Natural killer cell (primary cell): ENCODE measurements around the gene NEDD4. TPM values are rescaled to one million over a fixed set of nuclear protein-coding genes. Genes with fewer than 3 reads are reported as not detected.

Experiments
- ATAC-seq, 3 donors: fragments of 150-1000 bp in 2 of 3; fragments of 200-7000 bp in 1 of 3; cut with Tn5 transposase; 1 replicate in 1 of 3; 2 replicates in 2 of 3; pipeline ENCODE4 v1.10.0; 2021; ENCODE audit warnings: mild to moderate bottlenecking in 2 of 3, moderate library complexity in 2 of 3
- DNase-seq, 2 donors: peaks; one replicate each; pipeline versions ENCODE4 v3.0.0 to v3.0.0-alpha.2; 2013 to 2021; ENCODE audit warnings: mixed read lengths in 1 of 2
- H3K27ac ChIP-seq: one replicate; pipeline ENCODE4 v1.5.1; 2013; ENCODE audit warnings: mild to moderate bottlenecking, low read length
- H3K27me3 ChIP-seq: one replicate; pipeline ENCODE4 v1.6.1; 2013; ENCODE audit warnings: low read length; ENCODE audit not compliant: control insufficient read depth, insufficient read depth
- H3K36me3 ChIP-seq: one replicate; pipeline ENCODE4 v1.6.1; 2013; ENCODE audit warnings: low read length; ENCODE audit not compliant: control insufficient read depth, insufficient read depth
- H3K4me1 ChIP-seq: one replicate; pipeline ENCODE4 v1.6.1; 2013; ENCODE audit warnings: low read length; ENCODE audit not compliant: control insufficient read depth, insufficient read depth
- H3K4me3 ChIP-seq: one replicate; pipeline ENCODE4 v1.5.1; 2013; ENCODE audit warnings: low read length
- H3K9me3 ChIP-seq: one replicate; pipeline ENCODE4 v1.6.1; 2013; ENCODE audit warnings: low read length; ENCODE audit not compliant: control insufficient read depth, insufficient read depth
- H3K27ac Mint-ChIP-seq, 2 donors: one replicate each; pipeline ENCODE4 v1.8.0; 2022; ENCODE audit warnings: mild to moderate bottlenecking in 2 of 2, mixed read lengths in 2 of 2, moderate library complexity in 1 of 2
- H3K27me3 Mint-ChIP-seq, 2 donors: one replicate each; pipeline ENCODE4 v1.8.0; 2022; ENCODE audit warnings: low read depth in 2 of 2, mixed read lengths in 2 of 2
- H3K36me3 Mint-ChIP-seq: one replicate; pipeline ENCODE4 v1.8.0; 2022; ENCODE audit warnings: mixed read lengths
- H3K4me1 Mint-ChIP-seq, 2 donors: one replicate each; pipeline ENCODE4 v1.8.0; 2022; ENCODE audit warnings: mixed read lengths in 2 of 2
- H3K4me3 Mint-ChIP-seq: one replicate; pipeline ENCODE4 v1.8.0; 2022; ENCODE audit warnings: mild to moderate bottlenecking, moderate library complexity, mixed read lengths
- H3K9me3 Mint-ChIP-seq, 2 donors: one replicate each; pipeline ENCODE4 v1.8.0; 2022; ENCODE audit warnings: mixed read lengths in 2 of 2
- CTCF ChIP-seq: fragments of 200-600 bp; IDR thresholded peaks from one replicate; pipeline ENCODE4 v1.8.0; 2022; ENCODE audit warnings: antibody characterized with exemption
- WGBS: methylation state at CpG from one replicate; pipeline ENCODE4 v1.1.7; 2013; ENCODE audit warnings: missing lambda C conversion rate; ENCODE audit not compliant: insufficient coverage; 5-methylcytosine and 5-hydroxymethylcytosine counted together
- intact Hi-C: fragments of 100-400 bp; cut with micrococcal nuclease; formaldehyde crosslinking; loops from one replicate; pipeline ENCODE4 v1.14.2; 2022
- total RNA-seq, 4 donors: library from RNA; stranded (reverse); fragments of 120-200 nt in 1 of 4; gene quantifications; one replicate each; pipeline versions ENCODE4 v1.2.3 to v1.2.4, GENCODE V29; 2013 to 2022

Gene NEDD4
- total RNA-seq, 3 donors from 2014 or later (not counting 1 experiment from before 2014, with no cell fraction given) = 6.9 to 9.1 (median 7.8) TPM

DNA sequence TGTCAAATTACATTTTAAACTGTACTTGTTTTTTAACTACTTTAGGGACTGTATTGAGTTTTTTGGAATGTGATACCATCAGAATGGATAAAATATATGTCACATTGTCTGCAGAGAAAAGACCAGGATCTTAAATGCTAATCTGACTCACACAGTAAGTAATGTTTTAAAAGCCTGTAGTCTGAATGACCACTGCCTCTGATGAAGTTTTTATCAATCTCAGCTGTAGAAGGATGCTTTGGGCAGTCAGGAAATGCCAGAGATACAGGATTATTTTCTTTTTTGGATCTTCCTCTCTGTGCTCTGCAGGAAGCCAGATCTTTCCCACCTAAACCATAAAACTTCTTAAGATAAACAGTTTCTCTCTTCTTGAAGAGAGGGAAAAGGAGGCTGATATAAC is 177.4 kb downstream of the NEDD4 start:
- DNase-seq (no peak), ATAC-seq (no peak)
- H3K27ac ChIP-seq = no peak overlapping the region
- no peak for TF ChIP-seq CTCF
- H3K36me3 ChIP-seq = no peaks in the 10 kb centered on the region
- no peak overlapping the region for H3K27ac Mint-ChIP-seq
- H3K9me3 Mint-ChIP-seq = no peaks in the 10 kb centered on the region
- H3K27me3 ChIP-seq = no peaks in the 10 kb centered on the region
- no peaks in the 10 kb centered on the region for H3K9me3 ChIP-seq
- no peaks in the 10 kb centered on the region for H3K4me1 Mint-ChIP-seq
- H3K27me3 Mint-ChIP-seq = peaks cover 7 to 14% of the 10 kb centered on the region in 2 donors
- H3K36me3 Mint-ChIP-seq = no peaks in the 10 kb centered on the region
- no peak overlapping the region for H3K4me3 Mint-ChIP-seq
- H3K4me3 ChIP-seq = no peak overlapping the region
- intact Hi-C loops = no loop called here
- no peaks in the 10 kb centered on the region for H3K4me1 ChIP-seq

DNA sequence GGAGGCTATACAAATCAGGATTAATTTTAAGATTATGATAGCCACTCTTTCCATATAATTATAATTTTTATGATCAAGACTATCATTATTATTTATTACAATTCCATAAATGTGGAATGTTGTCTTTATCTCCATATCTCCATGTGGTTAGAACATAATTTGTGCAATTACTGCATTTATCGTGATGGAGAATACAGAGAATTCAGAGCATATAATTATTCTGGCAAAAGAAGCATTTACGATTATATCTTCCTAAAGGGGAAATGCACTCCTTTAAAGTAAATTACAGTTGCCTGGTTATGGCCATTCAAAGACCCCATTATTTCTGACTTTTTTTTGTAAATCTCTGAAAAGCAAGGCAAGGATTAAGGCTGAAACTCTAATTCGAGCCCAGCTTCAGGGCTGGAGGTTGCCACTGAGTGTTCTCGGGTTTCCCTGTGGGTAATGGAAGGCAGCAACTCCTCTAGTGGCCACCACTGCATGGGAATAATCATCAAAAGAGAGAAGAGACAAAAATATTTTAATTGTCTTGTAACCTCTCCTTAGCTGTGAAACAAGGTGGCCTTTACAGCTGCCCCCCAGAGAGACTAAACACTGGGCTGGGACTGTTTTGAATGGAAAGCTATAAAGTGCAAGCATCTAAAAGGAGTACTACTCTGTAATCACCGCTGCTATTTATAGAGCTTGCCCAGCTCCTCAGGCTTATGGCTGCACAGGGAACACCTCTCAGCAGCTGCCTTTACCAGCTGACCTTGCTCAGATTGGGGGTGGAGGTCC is 190.6 kb downstream of the NEDD4 start:
- no peak overlapping the region for H3K27ac Mint-ChIP-seq
- no peak for TF ChIP-seq CTCF
- H3K4me3 Mint-ChIP-seq = no peak overlapping the region
- H3K27me3 Mint-ChIP-seq = peaks cover 24 to 33% of the 10 kb centered on the region in 2 donors
- H3K9me3 Mint-ChIP-seq = no peaks in the 10 kb centered on the region
- H3K9me3 ChIP-seq = no peaks in the 10 kb centered on the region
- H3K27ac ChIP-seq = no peak overlapping the region
- no peak overlapping the region for H3K4me3 ChIP-seq
- intact Hi-C loops = no loop called here
- H3K36me3 ChIP-seq = no peaks in the 10 kb centered on the region
- no peaks in the 10 kb centered on the region for H3K4me1 Mint-ChIP-seq
- H3K36me3 Mint-ChIP-seq = no peaks in the 10 kb centered on the region
- H3K4me1 ChIP-seq = no peaks in the 10 kb centered on the region
- WGBS = 88% methylated on average over 4 of the region's 5 CpGs
- DNase-seq = no peak
- H3K27me3 ChIP-seq = no peaks in the 10 kb centered on the region
- ATAC-seq = no peak

- no peaks in the 10 kb centered on the region for H3K4me1 ChIP-seq
- no peaks in the 10 kb centered on the region for H3K9me3 ChIP-seq
- WGBS = 91% methylated on average over 2 of the region's 2 CpGs
- DNase-seq (no peak), ATAC-seq (no peak)
- Mint-ChIP-seq H3K4me3 (no peak overlapping the region), H3K4me1 (no peaks in the 10 kb centered on the region), H3K27me3 (peaks cover 15 to 26% of the 10 kb centered on the region in 2 donors), H3K36me3 (no peaks in the 10 kb centered on the region), H3K9me3 (no peaks in the 10 kb centered on the region), H3K27ac (no peak overlapping the region)
- no peak for TF ChIP-seq CTCF
- no peak overlapping the region for H3K27ac ChIP-seq
- intact Hi-C loops = no loop called here
- no peak overlapping the region for H3K4me3 ChIP-seq
- H3K27me3 ChIP-seq = no peaks in the 10 kb centered on the region
- no peaks in the 10 kb centered on the region for H3K36me3 ChIP-seq
These were observed 193.2 kb downstream of the NEDD4 start for GRCh38 chr15:55800216-55800615.
